H9 (cell line): ENCODE measurements around the gene ARAP1. TPM values are rescaled to one million over a fixed set of nuclear protein-coding genes. Genes with fewer than 3 reads are reported as not detected.

Source experiments
- DNase-seq: peaks from one replicate; pipeline ENCODE4 v3.0.0-alpha.2; 2017
- H2AFZ ChIP-seq: one replicate; pipeline ENCODE4 v1.6.1; 2013; ENCODE audit warnings: mild to moderate bottlenecking, low read length, control low read depth, moderate library complexity
- H2AK5ac ChIP-seq: 2 replicates; pipeline ENCODE4 v1.6.1; 2013; ENCODE audit warnings: low read length, control low read depth, mixed read lengths; ENCODE audit not compliant: insufficient read length
- H2BK120ac ChIP-seq: one replicate; pipeline ENCODE4 v1.6.1; 2013; ENCODE audit warnings: low read depth, mild to moderate bottlenecking, low read length, control low read depth, inconsistent platforms; ENCODE audit not compliant: poor library complexity, severe bottlenecking
- H2BK12ac ChIP-seq: 2 replicates; pipeline ENCODE4 v1.6.1; 2013; ENCODE audit warnings: low read length, control low read depth, mixed read lengths, low read depth; ENCODE audit not compliant: insufficient read length
- H2BK15ac ChIP-seq: 2 replicates; pipeline ENCODE4 v1.6.1; 2013; ENCODE audit warnings: low read depth, low read length, control low read depth
- H2BK20ac ChIP-seq: one replicate; pipeline ENCODE4 v1.6.1; 2013; ENCODE audit warnings: low read depth, mild to moderate bottlenecking, low read length, control low read depth, inconsistent platforms; ENCODE audit not compliant: poor library complexity, severe bottlenecking
- H2BK5ac ChIP-seq: 2 replicates; pipeline ENCODE4 v1.6.1; 2013; ENCODE audit warnings: low read length, control low read depth, mixed read lengths; ENCODE audit not compliant: insufficient read length
- H3K14ac ChIP-seq: 2 replicates; pipeline ENCODE4 v1.6.1; 2013; ENCODE audit warnings: low read length, control low read depth; ENCODE audit not compliant: insufficient read depth
- H3K18ac ChIP-seq: 2 replicates; pipeline ENCODE4 v1.6.1; 2013; ENCODE audit warnings: low read depth, mild to moderate bottlenecking, mixed read lengths, low read length, control low read depth; ENCODE audit not compliant: insufficient read length
- H3K23ac ChIP-seq: 2 replicates; pipeline ENCODE4 v1.6.1; 2013; ENCODE audit warnings: low read length, control low read depth, mixed read lengths, low read depth; ENCODE audit not compliant: insufficient read length
- H3K23me2 ChIP-seq: 2 replicates; pipeline ENCODE4 v1.6.1; 2013; ENCODE audit warnings: low read depth, mild to moderate bottlenecking, mixed read lengths, low read length, control low read depth; ENCODE audit not compliant: insufficient read length, poor library complexity, severe bottlenecking
- H3K27ac ChIP-seq: 2 replicates; pipeline ENCODE4 v1.5.1; 2013; ENCODE audit warnings: low read length, control low read depth, mixed read lengths, low read depth; ENCODE audit not compliant: insufficient read length
- H3K27me3 ChIP-seq: 2 replicates; pipeline ENCODE4 v1.6.1; 2013; ENCODE audit warnings: low read length, control low read depth, inconsistent platforms; ENCODE audit not compliant: insufficient read depth
- H3K4ac ChIP-seq: 2 replicates; pipeline ENCODE4 v1.6.1; 2013; ENCODE audit warnings: low read depth, mild to moderate bottlenecking, control low read depth, inconsistent platforms, low read length, moderate library complexity
- H3K4me1 ChIP-seq: 2 replicates; pipeline ENCODE4 v1.6.1; 2013; ENCODE audit warnings: low read length, control low read depth, inconsistent platforms; ENCODE audit not compliant: insufficient read depth
- H3K4me2 ChIP-seq: 2 replicates; pipeline ENCODE4 v1.6.1; 2013; ENCODE audit warnings: low read length, control low read depth, mixed read lengths; ENCODE audit not compliant: insufficient read length, insufficient read depth
- H3K56ac ChIP-seq: 2 replicates; pipeline ENCODE4 v1.6.1; 2013; ENCODE audit warnings: low read depth, mild to moderate bottlenecking, mixed read lengths, low read length, control low read depth; ENCODE audit not compliant: insufficient read length
- H3K79me1 ChIP-seq: 2 replicates; pipeline ENCODE4 v1.6.1; 2013; ENCODE audit warnings: low read depth, mild to moderate bottlenecking, moderate library complexity, low read length, control low read depth, inconsistent platforms; ENCODE audit not compliant: insufficient read depth, poor library complexity, severe bottlenecking
- H3K79me2 ChIP-seq: 2 replicates; pipeline ENCODE4 v1.6.1; 2013; ENCODE audit warnings: low read length, control low read depth, inconsistent platforms; ENCODE audit not compliant: insufficient read depth
- H3K9ac ChIP-seq: 2 replicates; pipeline ENCODE4 v1.6.1; 2013; ENCODE audit warnings: low read length, control low read depth, mixed read lengths; ENCODE audit not compliant: insufficient read length; ENCODE audit errors: extremely low read depth
- H3K9me3 ChIP-seq: one replicate; pipeline ENCODE4 v1.6.1; 2013; ENCODE audit warnings: low read depth, low read length, inconsistent platforms; ENCODE audit not compliant: control insufficient read depth
- H3T11ph ChIP-seq: one replicate; pipeline ENCODE4 v1.6.1; 2013; ENCODE audit warnings: mild to moderate bottlenecking, low read length, control low read depth, inconsistent platforms
- H4K20me1 ChIP-seq: one replicate; pipeline ENCODE4 v1.6.1; 2013; ENCODE audit not compliant: control insufficient read depth, insufficient read length, insufficient read depth
- H4K5ac ChIP-seq: 2 replicates; pipeline ENCODE4 v1.6.1; 2013; ENCODE audit warnings: low read depth, mild to moderate bottlenecking, mixed read lengths, low read length, control low read depth; ENCODE audit not compliant: insufficient read length
- H4K8ac ChIP-seq: replicated peaks from 2 replicates; pipeline ENCODE4 v1.6.1; 2013; ENCODE audit warnings: low read length, control low read depth, mixed read lengths, low read depth; ENCODE audit not compliant: insufficient read length
- H4K91ac ChIP-seq: 2 replicates; pipeline ENCODE4 v1.6.1; 2013; ENCODE audit warnings: low read depth, mild to moderate bottlenecking, moderate library complexity, mixed read lengths, low read length, control low read depth; ENCODE audit not compliant: insufficient read length
- H3K27ac Mint-ChIP-seq, 3 experiments: 2 replicates in 2 of 3; 3 replicates in 1 of 3; pipeline ENCODE4 v1.8.0; 2020 to 2021; ENCODE audit warnings: mixed read lengths in 3 of 3, mild to moderate bottlenecking in 1 of 3, moderate library complexity in 1 of 3
- H3K27me3 Mint-ChIP-seq: 2 replicates; pipeline ENCODE4 v1.8.0; 2021; ENCODE audit warnings: low read depth, mild to moderate bottlenecking, moderate library complexity, mixed read lengths
- H3K36me3 Mint-ChIP-seq, 3 experiments: 2 replicates in 2 of 3; 3 replicates in 1 of 3; pipeline ENCODE4 v1.8.0; 2020 to 2021; ENCODE audit warnings: low read depth in 3 of 3, mixed read lengths in 3 of 3; ENCODE audit not compliant: insufficient read depth in 1 of 3
- H3K4me1 Mint-ChIP-seq, 2 experiments: 2 replicates each; pipeline ENCODE4 v1.8.0; 2020; ENCODE audit warnings: mixed read lengths in 2 of 2
- H3K4me3 Mint-ChIP-seq, 2 experiments: 2 replicates in 1 of 2; 3 replicates in 1 of 2; pipeline ENCODE4 v1.8.0; 2020 to 2021; ENCODE audit warnings: mild to moderate bottlenecking in 2 of 2, mixed read lengths in 2 of 2, moderate library complexity in 1 of 2
- H3K9me3 Mint-ChIP-seq, 2 experiments: 2 replicates in 1 of 2; 3 replicates in 1 of 2; pipeline ENCODE4 v1.8.0; 2020; ENCODE audit warnings: mild to moderate bottlenecking in 2 of 2, mixed read lengths in 2 of 2, moderate library complexity in 1 of 2
- CTCF ChIP-seq: fragments of 200-600 bp; sonication (generic); conservative IDR thresholded peaks from 3 replicates; pipeline ENCODE4 v1.8.0; 2021; ENCODE audit warnings: antibody characterized with exemption, mild to moderate bottlenecking
- WGBS: extraction: QIAGEN DNeasy Blood & Tissue Kit; methylation state at CpG from one replicate; pipeline ENCODE4 v1.1.7; 2013; ENCODE audit warnings: missing lambda C conversion rate, low lambda C conversion rate, mixed read lengths; ENCODE audit not compliant: insufficient read length; ENCODE audit errors: extremely low coverage; 5-methylcytosine and 5-hydroxymethylcytosine counted together
- total RNA-seq: library from RNA; stranded (reverse); gene quantifications from 2 replicates; pipeline ENCODE4 v1.2.1, GENCODE V29; 2021

Gene ARAP1
- total RNA-seq, 1 experiment from 2014 or later, result 59.4 TPM

DNA sequence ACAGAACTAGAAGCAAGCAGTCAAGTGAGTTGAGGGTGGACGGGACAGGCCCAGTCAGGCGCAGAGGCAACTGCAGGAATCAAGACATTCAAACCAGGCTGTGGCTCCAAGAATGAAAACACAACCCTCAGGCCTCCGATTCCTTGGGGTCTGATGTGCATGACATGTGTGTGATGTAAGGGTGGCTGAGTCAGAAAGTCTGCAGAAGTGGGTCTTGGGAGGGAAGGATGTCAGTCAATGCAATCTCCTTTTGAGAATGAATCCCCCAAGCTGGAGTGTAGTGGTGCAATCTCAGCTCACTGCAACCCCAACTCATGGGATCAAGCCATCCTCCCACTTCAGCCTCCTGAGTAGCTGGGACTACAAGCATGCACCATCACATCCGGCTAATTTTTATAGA is 62.0 kb downstream of the ARAP1 start:
- Histone ChIP-seq H2BK120ac (no peak overlapping the region), H3K23me2 (no peaks in the 10 kb centered on the region), H2BK5ac (no peak overlapping the region), H3K4me1 (no peaks in the 10 kb centered on the region), H3K79me2 (no peaks in the 10 kb centered on the region), H2BK15ac (no peak overlapping the region), H3K27ac (no peak overlapping the region), H4K8ac (no peak overlapping the region), H3K79me1 (no peaks in the 10 kb centered on the region), H3K4me2 (no peak overlapping the region), H3K18ac (no peak overlapping the region), H2BK20ac (no peak overlapping the region), H2BK12ac (no peak overlapping the region), H3K9ac (no peak overlapping the region), H3T11ph (no peak overlapping the region), H2AFZ (no peak overlapping the region), H3K9me3 (no peaks in the 10 kb centered on the region), H4K91ac (no peak overlapping the region), H3K27me3 (no peaks in the 10 kb centered on the region), H3K23ac (no peak overlapping the region), H4K20me1 (no peaks in the 10 kb centered on the region), H4K5ac (no peak overlapping the region), H3K4ac (no peak overlapping the region), H3K56ac (no peak overlapping the region), H3K14ac (no peak overlapping the region), H2AK5ac (no peak overlapping the region)
- Mint-ChIP-seq H3K4me3 (no peak overlapping the region), H3K9me3 (no peaks in the 10 kb centered on the region), H3K27ac (no peak overlapping the region; a peak in 2 of 7 replicates), H3K4me1 (no peaks in the 10 kb centered on the region), H3K27me3 (no peaks in the 10 kb centered on the region; the same call in 1 of the 2 replicates), H3K36me3 (peaks cover 10 to 62% (median 41%) of the 10 kb centered on the region in 3 experiments; a peak in 6 of 7 replicates)
- no CpG with 5 or more reads among the region's 4 CpGs for WGBS
- no peak for TF ChIP-seq CTCF
- DNase-seq, result no peak
